Upper lobe of left lung (tissue), 6 donors: ENCODE measurements around the gene COX8A. TPM values are rescaled to one million over a fixed set of nuclear protein-coding genes. Genes with fewer than 3 reads are reported as not detected.

Source experiments
- ATAC-seq, 2 donors: fragments of 200-7000 bp; cut with Tn5 transposase; one replicate each; pipeline ENCODE4 v1.9.1; 2022; ENCODE audit warnings: mild to moderate bottlenecking in 2 of 2, moderate library complexity in 2 of 2; ENCODE audit not compliant: low FRiP score in 2 of 2
- DNase-seq, 2 donors: peaks; one replicate each; pipeline ENCODE4 v3.0.0-alpha.2; 2019 to 2020
- H3K27ac ChIP-seq, 4 donors: fragments of 200-600 bp; sonication (generic); one replicate each; pipeline ENCODE4 v1.5.1; 2016 to 2019
- H3K27me3 ChIP-seq, 4 donors: fragments of 200-600 bp; sonication (generic); one replicate each; pipeline ENCODE4 v1.5.1; 2017 to 2019
- H3K36me3 ChIP-seq, 4 donors: fragments of 200-600 bp; sonication (generic); one replicate each; pipeline ENCODE4 v1.5.1; 2016 to 2019
- H3K4me1 ChIP-seq, 4 donors: fragments of 200-600 bp; sonication (generic); one replicate each; pipeline ENCODE4 v1.5.1; 2018 to 2019
- H3K4me3 ChIP-seq, 4 donors: fragments of 200-600 bp; sonication (generic); one replicate each; pipeline ENCODE4 v1.5.1; 2017 to 2019; ENCODE audit warnings: mild to moderate bottlenecking in 2 of 4, moderate library complexity in 1 of 4
- H3K9me3 ChIP-seq, 4 donors: fragments of 200-600 bp; sonication (generic); one replicate each; pipeline ENCODE4 v1.5.1; 2018 to 2019
- CTCF ChIP-seq, 6 experiments: fragments of 450-650 bp in 4 of 6; fragments of 200-600 bp in 2 of 6; sonication (generic) in 2 of 6; IDR thresholded peaks; one replicate each; pipeline ENCODE4 v1.5.1; 2016 to 2019; ENCODE audit warnings: antibody characterized with exemption in 6 of 6
- EP300 ChIP-seq, 4 donors: sonication (generic); formaldehyde crosslinking; IDR thresholded peaks; one replicate each; pipeline ENCODE4 v1.5.1; 2017; ENCODE audit warnings: antibody characterized with exemption in 4 of 4, control low read depth in 2 of 4
- POLR2A ChIP-seq, 4 donors: fragments of 450-650 bp; IDR thresholded peaks; one replicate each; pipeline ENCODE4 v1.5.1; 2016 to 2017; ENCODE audit warnings: antibody characterized with exemption in 4 of 4, mild to moderate bottlenecking in 2 of 4
- POLR2AphosphoS5 ChIP-seq, 2 donors: sonication (generic); formaldehyde crosslinking; IDR thresholded peaks; one replicate each; pipeline ENCODE4 v1.5.1; 2017; ENCODE audit warnings: antibody characterized with exemption in 2 of 2
- WGBS, 2 donors: methylation state at CpG; one replicate each; pipeline ENCODE4 v1.1.5; 2017 to 2018; 5-methylcytosine and 5-hydroxymethylcytosine counted together
- total RNA-seq, 6 donors: library from RNA; depleted of rRNA in 4 of 6; stranded (reverse); fragments of >200 nt in 4 of 6; gene quantifications; one replicate each; pipeline versions ENCODE4 v1.1.0 to v1.2.1, GENCODE V29; 2016 to 2021
- donor health status: DM: no; HTN: no; CAD: no; lungs with moderate emphysema.
- donor health status: DM: no; HTN: yes; CAD: no; lungs with severe emphysema.

Gene COX8A
- total RNA-seq, 6 donors from 2014 or later: 184 to 510 (median 271) TPM

GRCh38 chr11:63933459-63933858 is 41.0 kb upstream of the COX8A start:
- Histone ChIP-seq H3K36me3 (no peaks in the 10 kb centered on the region), H3K9me3 (no peaks in the 10 kb centered on the region), H3K4me3 (no peak overlapping the region), H3K4me1 (peaks cover 4 to 8% (median 5%) of the 10 kb centered on the region in 4 donors), H3K27ac (no peak overlapping the region), H3K27me3 (no peaks in the 10 kb centered on the region)
- no peak for DNase-seq
- WGBS, 2 donors: 43 to 87% methylated on average over 1 of the region's 1 CpG
- no peak for ATAC-seq
- TF ChIP-seq POLR2AphosphoS5 (IDR thresholded peaks at IDR 0.05): no peak

- Histone ChIP-seq H3K4me3 (peak overlapping the region; percentile 52 to 81 (median 80)), H3K4me1 (peaks cover 5 to 24% (median 15%) of the 10 kb centered on the region in 4 donors), H3K36me3 (peaks cover 0 to 3% (median 1%) of the 10 kb centered on the region in 4 donors), H3K9me3 (no peaks in the 10 kb centered on the region), H3K27me3 (no peaks in the 10 kb centered on the region), H3K27ac (peak overlapping the region in 3 of 4 donors; percentile 69 to 83 (median 76))
- peak in 1 of 2 donors; percentile 28 for ATAC-seq
- no peak for DNase-seq
- no peak for TF ChIP-seq CTCF (IDR thresholded peaks at IDR 0.05)
- no peak for TF ChIP-seq POLR2A (IDR thresholded peaks at IDR 0.05)
- TF ChIP-seq POLR2AphosphoS5 (IDR thresholded peaks at IDR 0.05): no peak
- no peak for TF ChIP-seq EP300 (IDR thresholded peaks at IDR 0.05)
- WGBS, 2 donors: 22 to 25% methylated on average over 30 of the region's 30 CpGs
Measured at GRCh38 chr11:63937713-63938478, 36.5 kb upstream of the COX8A start.

- H3K27me3 ChIP-seq: no peaks in the 10 kb centered on the region
- TF ChIP-seq POLR2AphosphoS5 (IDR thresholded peaks at IDR 0.05): peak; percentile 33 to 36
- TF ChIP-seq CTCF (IDR thresholded peaks at IDR 0.05): peak in 5 of 6 experiments; percentile 7 to 42 (median 31)
- TF ChIP-seq EP300 (IDR thresholded peaks at IDR 0.05): no peak
- peak in 1 of 4 donors; percentile 27 for TF ChIP-seq POLR2A (IDR thresholded peaks at IDR 0.05)
- ATAC-seq (peak; percentile 94), DNase-seq (peak; percentile 97 to 98)
- H3K27ac ChIP-seq: peak within 1 kb of the TSS; percentile 69 to 83 (median 73)
- peak within 1 kb of the TSS; percentile 72 to 81 (median 80) for H3K4me3 ChIP-seq
- H3K9me3 ChIP-seq: no peaks in the 10 kb centered on the region
- H3K36me3 ChIP-seq: peaks cover 0 to 3% (median 1%) of the 10 kb centered on the region in 4 donors
- WGBS, 2 donors: 0 to 1% methylated on average over 16 to 48 of the region's 92 CpGs
- peaks cover 5 to 24% (median 15%) of the 10 kb centered on the region in 4 donors for H3K4me1 ChIP-seq
Measured at GRCh38 chr11:63938479-63939396, 35.7 kb upstream of the COX8A start, which contains the start of gene NAA40. Gene NAA40, plus strand, starts transcription at chr11:63939002. Its CDS starts 95 bp downstream, at chr11:63939097.

- peaks cover 0 to 3% (median 1%) of the 10 kb centered on the region in 4 donors for H3K36me3 ChIP-seq
- ATAC-seq: peak in 1 of 2 donors; percentile 3
- 3 to 4% methylated on average over 20 to 26 of the region's 26 CpGs for WGBS, 2 donors
Measured at GRCh38 chr11:63939397-63939891, 35.0 kb upstream of the COX8A start.

More at GRCh38 chr11:63939397-63939891, 35.0 kb upstream of the COX8A start:
- Histone ChIP-seq H3K9me3 (no peaks in the 10 kb centered on the region), H3K4me3 (peak overlapping the region; percentile 72 to 81 (median 80)), H3K27me3 (no peaks in the 10 kb centered on the region), H3K27ac (peak overlapping the region; percentile 42 to 83 (median 73)), H3K4me1 (peaks cover 5 to 24% (median 15%) of the 10 kb centered on the region in 4 donors)
- peak; percentile 39 to 80 for DNase-seq
- TF ChIP-seq EP300 (IDR thresholded peaks at IDR 0.05) (no peak), POLR2AphosphoS5 (IDR thresholded peaks at IDR 0.05) (no peak), POLR2A (IDR thresholded peaks at IDR 0.05) (no peak), CTCF (IDR thresholded peaks at IDR 0.05) (peak in 1 of 6 experiments; percentile 5)
